ENCODE results near the gene LHX4.

Gene LHX4

GRCh38 chr1:180265201-180265600 is 35.1 kb downstream of the LHX4 start:
- H3K27ac ChIP-seq (ENCODE audit: low read depth, low read length), result no peak overlapping the region
- TF ChIP-seq CTCF (IDR thresholded peaks at IDR 0.05; ENCODE audit: low read depth, low read length, poor library complexity, severe bottlenecking), result no peak
- TF ChIP-seq EZH2phosphoT487 (IDR thresholded peaks at IDR 0.05; ENCODE audit: borderline replicate concordance, low read length), result no peak
- H3K9me2 ChIP-seq (replicated peaks; ENCODE audit: control insufficient read depth, low read length), result no peaks in the 10 kb centered on the region
- H3K27me3 ChIP-seq (ENCODE audit: control insufficient read depth, low read length), result no peaks in the 10 kb centered on the region
- no peaks in the 10 kb centered on the region for H4K20me1 ChIP-seq (ENCODE audit: control insufficient read depth, insufficient read depth, low read depth, low read length)
- H3K79me2 ChIP-seq (ENCODE audit: control insufficient read depth, low read length), result no peaks in the 10 kb centered on the region
- no peak overlapping the region for H3K4me3 ChIP-seq (ENCODE audit: low read length)
- no peaks in the 10 kb centered on the region for H3K9me3 ChIP-seq (ENCODE audit: control insufficient read depth, insufficient read depth, low read length)
- no peaks in the 10 kb centered on the region for H3F3A ChIP-seq (ENCODE audit: control insufficient read depth, insufficient read depth)
- H3K4me1 ChIP-seq (ENCODE audit: control insufficient read depth, low read length), result no peaks in the 10 kb centered on the region
- no peaks in the 10 kb centered on the region for H3K36me3 ChIP-seq (ENCODE audit: control insufficient read depth, low read length)
- H3K4me2 ChIP-seq (ENCODE audit: low read length), result no peak overlapping the region

- no peaks in the 10 kb centered on the region for H3K27me3 ChIP-seq (ENCODE audit: control insufficient read depth, low read length)
- H4K20me1 ChIP-seq (ENCODE audit: control insufficient read depth, insufficient read depth, low read depth, low read length), result no peaks in the 10 kb centered on the region
- no peaks in the 10 kb centered on the region for H3K79me2 ChIP-seq (ENCODE audit: control insufficient read depth, low read length)
- TF ChIP-seq CTCF (IDR thresholded peaks at IDR 0.05; ENCODE audit: low read depth, low read length, poor library complexity, severe bottlenecking), result no peak
- TF ChIP-seq EZH2phosphoT487 (IDR thresholded peaks at IDR 0.05; ENCODE audit: borderline replicate concordance, low read length), result no peak
- no peaks in the 10 kb centered on the region for H3K4me1 ChIP-seq (ENCODE audit: control insufficient read depth, low read length)
- no peak overlapping the region for H3K27ac ChIP-seq (ENCODE audit: low read depth, low read length)
- no peak overlapping the region for H3K4me3 ChIP-seq (ENCODE audit: low read length)
- H3F3A ChIP-seq (ENCODE audit: control insufficient read depth, insufficient read depth), result no peaks in the 10 kb centered on the region
- H3K4me2 ChIP-seq (ENCODE audit: low read length), result no peak overlapping the region
- no peaks in the 10 kb centered on the region for H3K9me3 ChIP-seq (ENCODE audit: control insufficient read depth, insufficient read depth, low read length)
- H3K36me3 ChIP-seq (ENCODE audit: control insufficient read depth, low read length), result no peaks in the 10 kb centered on the region
- H3K9me2 ChIP-seq (replicated peaks; ENCODE audit: control insufficient read depth, low read length), result no peaks in the 10 kb centered on the region
Observed at GRCh38 chr1:180265871-180266270, 35.8 kb downstream of the LHX4 start.

- H3K27ac ChIP-seq (ENCODE audit: low read depth, low read length), result no peak overlapping the region
- H3K4me3 ChIP-seq (ENCODE audit: low read length), result no peak overlapping the region
- no peaks in the 10 kb centered on the region for H3F3A ChIP-seq (ENCODE audit: control insufficient read depth, insufficient read depth)
- H3K4me1 ChIP-seq (ENCODE audit: control insufficient read depth, low read length), result no peaks in the 10 kb centered on the region
- no peaks in the 10 kb centered on the region for H4K20me1 ChIP-seq (ENCODE audit: control insufficient read depth, insufficient read depth, low read depth, low read length)
- H3K27me3 ChIP-seq (ENCODE audit: control insufficient read depth, low read length), result no peaks in the 10 kb centered on the region
- no peaks in the 10 kb centered on the region for H3K79me2 ChIP-seq (ENCODE audit: control insufficient read depth, low read length)
- no peaks in the 10 kb centered on the region for H3K36me3 ChIP-seq (ENCODE audit: control insufficient read depth, low read length)
- no peak for TF ChIP-seq CTCF (IDR thresholded peaks at IDR 0.05; ENCODE audit: low read depth, low read length, poor library complexity, severe bottlenecking)
- TF ChIP-seq EZH2phosphoT487 (IDR thresholded peaks at IDR 0.05; ENCODE audit: borderline replicate concordance, low read length), result no peak
- H3K9me3 ChIP-seq (ENCODE audit: control insufficient read depth, insufficient read depth, low read length), result no peaks in the 10 kb centered on the region
- no peaks in the 10 kb centered on the region for H3K9me2 ChIP-seq (replicated peaks; ENCODE audit: control insufficient read depth, low read length)
- H3K4me2 ChIP-seq (ENCODE audit: low read length), result no peak overlapping the region
Observed at GRCh38 chr1:180266275-180267210, 36.5 kb downstream of the LHX4 start.

All from DOHH2 (cell line).